Measurements from ENCODE around the gene NDUFA8. TPM values are rescaled to one million over a fixed set of nuclear protein-coding genes. Genes with fewer than 3 reads are reported as not detected.

Gene NDUFA8
- total RNA-seq, 1 experiment from 2014 or later: 60.7 TPM

- H3K27me3 ChIP-seq (ENCODE audit: insufficient read depth, low read length): no peaks in the 10 kb centered on the region
- no peak overlapping the region for H2BK12ac ChIP-seq (ENCODE audit: insufficient read length, low read depth, low read length)
- no peak overlapping the region for H2BK5ac ChIP-seq (ENCODE audit: insufficient read length, low read length)
- no peak overlapping the region for H3K14ac ChIP-seq (ENCODE audit: insufficient read depth, low read length)
- no peak overlapping the region for H3T11ph ChIP-seq (ENCODE audit: low read length)
- H3K27ac ChIP-seq (ENCODE audit: insufficient read length, low read depth, low read length): no peak overlapping the region
- H3K79me1 ChIP-seq (ENCODE audit: insufficient read depth, low read depth, low read length, poor library complexity, severe bottlenecking): peaks cover 4% of the 10 kb centered on the region
- no peak for TF ChIP-seq CTCF (conservative IDR thresholded peaks at IDR 0.05)
- H3K4ac ChIP-seq (ENCODE audit: low read depth, low read length): no peak overlapping the region
- H4K5ac ChIP-seq (ENCODE audit: insufficient read length, low read depth, low read length): no peak overlapping the region
- Mint-ChIP-seq H3K36me3 (ENCODE audit: insufficient read depth in 1 of 3, low read depth in 3 of 3) (peaks cover 0 to 3% (median 2%) of the 10 kb centered on the region in 3 experiments; a peak in 2 of 7 replicates), H3K4me1 (peaks cover 8 to 11% of the 10 kb centered on the region in 2 experiments), H3K4me3 (no peak overlapping the region), H3K9me3 (peaks cover 10% of the 10 kb centered on the region in 2 experiments), H3K27ac (no peak overlapping the region), H3K27me3 (ENCODE audit: low read depth) (peaks cover 21% of the 10 kb centered on the region)
- H4K8ac ChIP-seq (replicated peaks; ENCODE audit: insufficient read length, low read depth, low read length): no peak overlapping the region
- peaks cover 4% of the 10 kb centered on the region; the same call in 1 of the 2 replicates for H3K79me2 ChIP-seq (ENCODE audit: insufficient read depth, low read length)
- no peak overlapping the region for H4K91ac ChIP-seq (ENCODE audit: insufficient read length, low read depth, low read length)
- no peaks in the 10 kb centered on the region for H4K20me1 ChIP-seq (ENCODE audit: control insufficient read depth, insufficient read depth, insufficient read length)
- H2AFZ ChIP-seq (ENCODE audit: low read length): no peak overlapping the region
- no peak overlapping the region for H2BK15ac ChIP-seq (ENCODE audit: low read depth, low read length)
- H3K18ac ChIP-seq (ENCODE audit: insufficient read length, low read depth, low read length): no peak overlapping the region
- DNase-seq: no peak
- no peak overlapping the region for H2AK5ac ChIP-seq (ENCODE audit: insufficient read length, low read length)
- no peak overlapping the region for H3K9ac ChIP-seq (ENCODE audit: extremely low read depth, insufficient read length, low read length)
- no peak overlapping the region for H3K4me2 ChIP-seq (ENCODE audit: insufficient read depth, insufficient read length, low read length)
- no peak overlapping the region for H3K23ac ChIP-seq (ENCODE audit: insufficient read length, low read depth, low read length)
- no peak overlapping the region for H2BK20ac ChIP-seq (ENCODE audit: low read depth, low read length, poor library complexity, severe bottlenecking)
- H3K4me1 ChIP-seq (ENCODE audit: insufficient read depth, low read length): no peaks in the 10 kb centered on the region
- H3K9me3 ChIP-seq (ENCODE audit: control insufficient read depth, low read depth, low read length): no peaks in the 10 kb centered on the region
- no peak overlapping the region for H2BK120ac ChIP-seq (ENCODE audit: low read depth, low read length, poor library complexity, severe bottlenecking)
- peaks cover 4% of the 10 kb centered on the region for H3K23me2 ChIP-seq (ENCODE audit: insufficient read length, low read depth, low read length, poor library complexity, severe bottlenecking)
- H3K56ac ChIP-seq (ENCODE audit: insufficient read length, low read depth, low read length): no peak overlapping the region
These were observed 2.8 kb upstream of the NDUFA8 start for GRCh38 chr9:122162415-122162814.

Data from H9 (cell line).